ENCODE measurements around the gene CACNA2D4.

The CACNA2D4 gene

GRCh38 chr12:1778911-1779310 is 139.5 kb downstream of the CACNA2D4 start:
- DNase-seq (ENCODE audit: low read depth in 2 of 2) = no peak

- DNase-seq (ENCODE audit: low read depth in 2 of 2) = no peak
Measured at GRCh38 chr12:1777798-1778197, 140.7 kb downstream of the CACNA2D4 start.

GRCh38 chr12:1776170-1776921 is 142.1 kb downstream of the CACNA2D4 start:
- DNase-seq (ENCODE audit: low read depth in 2 of 2) = no peak

- DNase-seq (ENCODE audit: low read depth in 2 of 2) = no peak
Measured at GRCh38 chr12:1773937-1774655, 144.4 kb downstream of the CACNA2D4 start.

- DNase-seq (ENCODE audit: low read depth in 2 of 2) = no peak
Measured at GRCh38 chr12:1769809-1770494, 148.5 kb downstream of the CACNA2D4 start.

GRCh38 chr12:1768615-1769014 is 149.8 kb downstream of the CACNA2D4 start:
- DNase-seq (ENCODE audit: low read depth in 2 of 2) = no peak

- DNase-seq (ENCODE audit: low read depth in 2 of 2) = no peak
Measured at GRCh38 chr12:1767407-1768090, 150.9 kb downstream of the CACNA2D4 start.

- no peak for DNase-seq (ENCODE audit: low read depth in 2 of 2)
Measured at GRCh38 chr12:1766110-1766509, 152.3 kb downstream of the CACNA2D4 start.

GRCh38 chr12:1763153-1763552 is 155.3 kb downstream of the CACNA2D4 start:
- no peak for DNase-seq (ENCODE audit: low read depth in 2 of 2)

GRCh38 chr12:1761857-1762256 is 156.6 kb downstream of the CACNA2D4 start:
- DNase-seq (ENCODE audit: low read depth in 2 of 2) = no peak

- DNase-seq (ENCODE audit: low read depth in 2 of 2) = no peak
Measured at GRCh38 chr12:1760566-1761382, 157.7 kb downstream of the CACNA2D4 start.

GRCh38 chr12:1758887-1759286 is 159.6 kb downstream of the CACNA2D4 start:
- no peak for DNase-seq (ENCODE audit: low read depth in 2 of 2)

GRCh38 chr12:1758376-1758775 is 160.1 kb downstream of the CACNA2D4 start:
- no peak for DNase-seq (ENCODE audit: low read depth in 2 of 2)

- no peak for DNase-seq (ENCODE audit: low read depth in 2 of 2)
Measured at GRCh38 chr12:1750300-1750699, 168.2 kb downstream of the CACNA2D4 start.

- no peak for DNase-seq (ENCODE audit: low read depth in 2 of 2)
Measured at GRCh38 chr12:1749019-1749418, 169.4 kb downstream of the CACNA2D4 start.

GRCh38 chr12:1747609-1748008 is 170.8 kb downstream of the CACNA2D4 start:
- no peak for DNase-seq (ENCODE audit: low read depth in 2 of 2)

GRCh38 chr12:1744932-1745331 is 173.5 kb downstream of the CACNA2D4 start:
- no peak for DNase-seq (ENCODE audit: low read depth in 2 of 2)
